Mammary epithelial cell (primary cell): ENCODE results near the gene SLC27A6.

Experiments
- CTCF ChIP-seq, 2 donors: IDR thresholded peaks in 1 of 2; conservative IDR thresholded peaks in 1 of 2; 2 replicates each; pipeline ENCODE4 v1.5.1; 2011 to 2012; ENCODE audit warnings: inconsistent platforms in 2 of 2, low read length in 2 of 2, mild to moderate bottlenecking in 2 of 2, control low read depth in 1 of 2, low read depth in 1 of 2; ENCODE audit not compliant: insufficient read depth in 1 of 2; ENCODE audit errors: extremely low read depth in 1 of 2
- EZH2 ChIP-seq: IDR thresholded peaks from 2 replicates; pipeline ENCODE4 v1.6.1; 2012; ENCODE audit warnings: low read length, inconsistent platforms, borderline replicate concordance

- TF ChIP-seq CTCF (conservative IDR thresholded peaks at IDR 0.05 in 1 of 2, IDR thresholded peaks at IDR 0.05 in 1 of 2; ENCODE audit: extremely low read depth in 1 of 2, insufficient read depth in 1 of 2, low read depth in 1 of 2, low read length in 2 of 2), result no peak
- no peak for TF ChIP-seq EZH2
Measured at GRCh38 chr5:128924299-128924698, 41.0 kb upstream of the SLC27A6 start.
